GM23338 (cell line): ENCODE data around the gene ZBTB20. TPM values are rescaled to one million over a fixed set of nuclear protein-coding genes. Genes with fewer than 3 reads are reported as not detected.

Experiments used
- ATAC-seq: fragments of 200-7000 bp; cut with Tn5 transposase; 3 replicates; pipeline ENCODE4 v1.9.1; 2020
- DNase-seq: peaks from one replicate; pipeline ENCODE4 v3.0.0-alpha.2; 2015; ENCODE audit warnings: low spot score
- H2AFZ ChIP-seq: fragments of 200-600 bp; sonication (generic); 2 replicates; pipeline ENCODE4 v1.8.0; 2016; ENCODE audit warnings: antibody characterized with exemption, mild to moderate bottlenecking, moderate library complexity
- H3F3A ChIP-seq: fragments of 200-600 bp; sonication (generic); replicated peaks from 2 replicates; pipeline ENCODE4 v1.8.0; 2017; ENCODE audit warnings: antibody characterized with exemption, mixed run types, low read depth
- H3K27ac ChIP-seq: fragments of 200-600 bp; sonication (generic); 2 replicates; pipeline ENCODE4 v1.6.1; 2016; ENCODE audit warnings: low read depth
- H3K27me3 ChIP-seq: fragments of 200-600 bp; sonication (generic); 2 replicates; pipeline ENCODE4 v1.8.0; 2016; ENCODE audit warnings: mild to moderate bottlenecking, mixed run types, moderate library complexity; ENCODE audit not compliant: insufficient read depth
- H3K36me3 ChIP-seq: fragments of 200-600 bp; sonication (generic); 2 replicates; pipeline ENCODE4 v1.8.0; 2016; ENCODE audit warnings: mild to moderate bottlenecking; ENCODE audit not compliant: insufficient read depth
- H3K4me1 ChIP-seq: fragments of 200-600 bp; sonication (generic); 2 replicates; pipeline ENCODE4 v1.8.0; 2016; ENCODE audit warnings: mild to moderate bottlenecking, moderate library complexity; ENCODE audit not compliant: insufficient read depth
- H3K4me2 ChIP-seq: fragments of 200-600 bp; sonication (generic); 2 replicates; pipeline ENCODE4 v1.7.1; 2017; ENCODE audit warnings: mixed run types
- H3K4me3 ChIP-seq: fragments of 200-600 bp; sonication (generic); 2 replicates; pipeline ENCODE4 v1.6.1; 2016; ENCODE audit warnings: mixed run types
- H3K79me2 ChIP-seq: fragments of 200-600 bp; sonication (generic); replicated peaks from 2 replicates; pipeline ENCODE4 v1.8.0; 2017; ENCODE audit warnings: mild to moderate bottlenecking; ENCODE audit not compliant: insufficient read depth
- H3K9me2 ChIP-seq: fragments of 200-600 bp; sonication (generic); 2 replicates; pipeline ENCODE4 v1.8.0; 2017; ENCODE audit not compliant: insufficient read depth
- H4K20me1 ChIP-seq: fragments of 200-600 bp; sonication (generic); replicated peaks from 2 replicates; pipeline ENCODE4 v1.8.0; 2017; ENCODE audit warnings: mild to moderate bottlenecking; ENCODE audit not compliant: insufficient read depth
- H3K27ac Mint-ChIP-seq: 2 replicates; pipeline ENCODE4 v1.8.0; 2020; ENCODE audit warnings: inconsistent platforms, mild to moderate bottlenecking, moderate library complexity, mixed read lengths
- H3K27me3 Mint-ChIP-seq: 3 replicates; pipeline ENCODE4 v1.8.0; 2022; ENCODE audit warnings: low read depth, mild to moderate bottlenecking, moderate library complexity, mixed read lengths, inconsistent platforms; ENCODE audit not compliant: insufficient read depth, poor library complexity
- H3K36me3 Mint-ChIP-seq: 3 replicates; pipeline ENCODE4 v1.8.0; 2021; ENCODE audit warnings: low read depth, mild to moderate bottlenecking, inconsistent platforms, moderate library complexity, mixed read lengths
- H3K4me1 Mint-ChIP-seq: 3 replicates; pipeline ENCODE4 v1.8.0; 2020; ENCODE audit warnings: mild to moderate bottlenecking, inconsistent platforms, mixed read lengths
- H3K4me3 Mint-ChIP-seq: 3 replicates; pipeline ENCODE4 v1.8.0; 2021; ENCODE audit warnings: moderate library complexity, mild to moderate bottlenecking, inconsistent platforms, mixed read lengths
- H3K9me3 Mint-ChIP-seq: 3 replicates; pipeline ENCODE4 v1.8.0; 2020; ENCODE audit warnings: moderate library complexity, mild to moderate bottlenecking, inconsistent platforms, mixed read lengths
- CREB1 ChIP-seq: fragments of 250-450 bp; sonication (Bioruptor Pico); IDR thresholded peaks from 2 replicates; pipeline ENCODE4 v1.5.0; 2020; ENCODE audit warnings: low read depth, mild to moderate bottlenecking, moderate library complexity
- EZH2 ChIP-seq: fragments of 200-600 bp; sonication (generic); IDR thresholded peaks from one replicate; pipeline ENCODE4 v1.8.0; 2017; ENCODE audit warnings: antibody characterized with exemption, mild to moderate bottlenecking, low read depth; ENCODE audit not compliant: unreplicated experiment
- EZH2phosphoT487 ChIP-seq: fragments of 200-600 bp; sonication (generic); IDR thresholded peaks from one replicate; pipeline ENCODE4 v1.8.1; 2018; ENCODE audit warnings: antibody characterized with exemption; ENCODE audit not compliant: unreplicated experiment
- JUNB ChIP-seq: IDR thresholded peaks from one replicate; pipeline ENCODE4 v1.6.1; 2016; ENCODE audit warnings: antibody characterized with exemption; ENCODE audit not compliant: unreplicated experiment
- NANOG ChIP-seq: IDR thresholded peaks from 2 replicates; pipeline ENCODE4 v1.6.1; 2016; ENCODE audit warnings: antibody characterized with exemption, borderline replicate concordance
- POLR2AphosphoS5 ChIP-seq: IDR thresholded peaks from 2 replicates; pipeline ENCODE4 v1.6.1; 2016; ENCODE audit warnings: antibody characterized with exemption, low read depth
- STAT1 ChIP-seq: IDR thresholded peaks from one replicate; pipeline ENCODE4 v1.6.1; 2016; ENCODE audit warnings: antibody characterized with exemption; ENCODE audit not compliant: unreplicated experiment
- ZNF114 ChIP-seq: fragments of 250-450 bp; sonication (Bioruptor Pico); IDR thresholded peaks from 2 replicates; pipeline ENCODE4 v1.5.0; 2020; ENCODE audit warnings: mild to moderate bottlenecking, moderate library complexity
- ZNF331 ChIP-seq: fragments of 250-450 bp; sonication (Bioruptor Pico); IDR thresholded peaks from 2 replicates; pipeline ENCODE4 v1.5.0; 2020; ENCODE audit warnings: low read depth, mild to moderate bottlenecking, moderate library complexity
- polyA plus RNA-seq: library from polyadenylated mRNA; unstranded; fragments of >200 nt; fragmentation: Nextera tagmentation; extraction: Ambion mirVana; gene quantifications from 2 replicates; pipeline ENCODE4 v1.2.1, GENCODE V29; 2016
- total RNA-seq: library from RNA; depleted of rRNA; stranded (reverse); fragments of >200 nt; shearing (Covaris generic); gene quantifications from 2 replicates; pipeline ENCODE4 v1.2.3, GENCODE V29; 2014
- TF ChIP-seq, protein P1 (sequence below): IDR thresholded peaks from 2 replicates; pipeline ENCODE4 v1.6.1; 2016; ENCODE audit warnings: antibody characterized with exemption
- TF ChIP-seq, protein P2 (sequence below): IDR thresholded peaks from one replicate; pipeline ENCODE4 v1.6.1; 2018; ENCODE audit warnings: antibody characterized with exemption; ENCODE audit not compliant: unreplicated experiment
- TF ChIP-seq, protein P3 (sequence below), 2 experiments: fragments of 200-600 bp in 1 of 2; sonication (generic) in 1 of 2; conservative IDR thresholded peaks; 2 replicates each; pipeline versions ENCODE4 v1.5.1 to v1.6.1; 2016 to 2017; ENCODE audit warnings: antibody characterized with exemption in 2 of 2, low read depth in 2 of 2, mild to moderate bottlenecking in 2 of 2, moderate library complexity in 1 of 2
- TF ChIP-seq, protein P4 (sequence below): fragments of 250-450 bp; sonication (Bioruptor Pico); IDR thresholded peaks from 2 replicates; pipeline ENCODE4 v1.5.0; 2020; ENCODE audit warnings: mild to moderate bottlenecking, moderate library complexity

The ZBTB20 gene
- total and polyA plus RNA-seq, 2 experiments from 2014 or later, result 2.0 to 3.3 TPM

DNA sequence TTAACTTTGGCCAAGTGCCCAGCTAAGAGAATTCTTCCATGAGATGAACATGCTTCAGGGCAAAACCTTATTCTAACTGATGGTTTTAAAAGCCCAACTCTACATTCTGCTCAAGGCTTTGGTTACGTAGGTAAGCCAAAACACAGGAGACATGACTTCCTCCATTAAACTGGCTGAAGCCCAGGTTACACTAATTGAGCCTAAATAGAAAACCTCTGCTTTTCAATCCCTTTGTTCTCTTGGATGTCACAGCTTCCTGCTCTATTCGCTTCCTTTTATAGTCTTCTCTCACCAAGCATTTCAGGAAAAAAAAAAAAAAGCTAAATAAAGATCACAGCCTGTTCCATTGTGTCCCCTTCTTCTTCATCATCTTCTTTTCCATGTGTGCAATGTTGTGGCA is 432.9 kb downstream of the ZBTB20 start:
- Histone ChIP-seq H3K4me1 (peaks cover 9% of the 10 kb centered on the region; the same call in 1 of the 2 replicates), H3K27ac (no peak overlapping the region), H3K4me3 (no peak overlapping the region), H3K27me3 (no peaks in the 10 kb centered on the region), H2AFZ (no peak overlapping the region), H4K20me1 (no peaks in the 10 kb centered on the region), H3K79me2 (no peaks in the 10 kb centered on the region), H3K36me3 (no peaks in the 10 kb centered on the region), H3F3A (no peaks in the 10 kb centered on the region), H3K9me2 (no peaks in the 10 kb centered on the region), H3K4me2 (no peak overlapping the region)
- TF ChIP-seq, protein P1, sequence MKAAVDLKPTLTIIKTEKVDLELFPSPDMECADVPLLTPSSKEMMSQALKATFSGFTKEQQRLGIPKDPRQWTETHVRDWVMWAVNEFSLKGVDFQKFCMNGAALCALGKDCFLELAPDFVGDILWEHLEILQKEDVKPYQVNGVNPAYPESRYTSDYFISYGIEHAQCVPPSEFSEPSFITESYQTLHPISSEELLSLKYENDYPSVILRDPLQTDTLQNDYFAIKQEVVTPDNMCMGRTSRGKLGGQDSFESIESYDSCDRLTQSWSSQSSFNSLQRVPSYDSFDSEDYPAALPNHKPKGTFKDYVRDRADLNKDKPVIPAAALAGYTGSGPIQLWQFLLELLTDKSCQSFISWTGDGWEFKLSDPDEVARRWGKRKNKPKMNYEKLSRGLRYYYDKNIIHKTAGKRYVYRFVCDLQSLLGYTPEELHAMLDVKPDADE, result no peak
- no peak for TF ChIP-seq ZNF114 (CRISPR knock-in tag)
- no peak for TF ChIP-seq JUNB
- TF ChIP-seq, protein P2, sequence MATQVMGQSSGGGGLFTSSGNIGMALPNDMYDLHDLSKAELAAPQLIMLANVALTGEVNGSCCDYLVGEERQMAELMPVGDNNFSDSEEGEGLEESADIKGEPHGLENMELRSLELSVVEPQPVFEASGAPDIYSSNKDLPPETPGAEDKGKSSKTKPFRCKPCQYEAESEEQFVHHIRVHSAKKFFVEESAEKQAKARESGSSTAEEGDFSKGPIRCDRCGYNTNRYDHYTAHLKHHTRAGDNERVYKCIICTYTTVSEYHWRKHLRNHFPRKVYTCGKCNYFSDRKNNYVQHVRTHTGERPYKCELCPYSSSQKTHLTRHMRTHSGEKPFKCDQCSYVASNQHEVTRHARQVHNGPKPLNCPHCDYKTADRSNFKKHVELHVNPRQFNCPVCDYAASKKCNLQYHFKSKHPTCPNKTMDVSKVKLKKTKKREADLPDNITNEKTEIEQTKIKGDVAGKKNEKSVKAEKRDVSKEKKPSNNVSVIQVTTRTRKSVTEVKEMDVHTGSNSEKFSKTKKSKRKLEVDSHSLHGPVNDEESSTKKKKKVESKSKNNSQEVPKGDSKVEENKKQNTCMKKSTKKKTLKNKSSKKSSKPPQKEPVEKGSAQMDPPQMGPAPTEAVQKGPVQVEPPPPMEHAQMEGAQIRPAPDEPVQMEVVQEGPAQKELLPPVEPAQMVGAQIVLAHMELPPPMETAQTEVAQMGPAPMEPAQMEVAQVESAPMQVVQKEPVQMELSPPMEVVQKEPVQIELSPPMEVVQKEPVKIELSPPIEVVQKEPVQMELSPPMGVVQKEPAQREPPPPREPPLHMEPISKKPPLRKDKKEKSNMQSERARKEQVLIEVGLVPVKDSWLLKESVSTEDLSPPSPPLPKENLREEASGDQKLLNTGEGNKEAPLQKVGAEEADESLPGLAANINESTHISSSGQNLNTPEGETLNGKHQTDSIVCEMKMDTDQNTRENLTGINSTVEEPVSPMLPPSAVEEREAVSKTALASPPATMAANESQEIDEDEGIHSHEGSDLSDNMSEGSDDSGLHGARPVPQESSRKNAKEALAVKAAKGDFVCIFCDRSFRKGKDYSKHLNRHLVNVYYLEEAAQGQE, result no peak
- no peak for TF ChIP-seq EZH2
- no peak for TF ChIP-seq STAT1
- TF ChIP-seq, protein P3, sequence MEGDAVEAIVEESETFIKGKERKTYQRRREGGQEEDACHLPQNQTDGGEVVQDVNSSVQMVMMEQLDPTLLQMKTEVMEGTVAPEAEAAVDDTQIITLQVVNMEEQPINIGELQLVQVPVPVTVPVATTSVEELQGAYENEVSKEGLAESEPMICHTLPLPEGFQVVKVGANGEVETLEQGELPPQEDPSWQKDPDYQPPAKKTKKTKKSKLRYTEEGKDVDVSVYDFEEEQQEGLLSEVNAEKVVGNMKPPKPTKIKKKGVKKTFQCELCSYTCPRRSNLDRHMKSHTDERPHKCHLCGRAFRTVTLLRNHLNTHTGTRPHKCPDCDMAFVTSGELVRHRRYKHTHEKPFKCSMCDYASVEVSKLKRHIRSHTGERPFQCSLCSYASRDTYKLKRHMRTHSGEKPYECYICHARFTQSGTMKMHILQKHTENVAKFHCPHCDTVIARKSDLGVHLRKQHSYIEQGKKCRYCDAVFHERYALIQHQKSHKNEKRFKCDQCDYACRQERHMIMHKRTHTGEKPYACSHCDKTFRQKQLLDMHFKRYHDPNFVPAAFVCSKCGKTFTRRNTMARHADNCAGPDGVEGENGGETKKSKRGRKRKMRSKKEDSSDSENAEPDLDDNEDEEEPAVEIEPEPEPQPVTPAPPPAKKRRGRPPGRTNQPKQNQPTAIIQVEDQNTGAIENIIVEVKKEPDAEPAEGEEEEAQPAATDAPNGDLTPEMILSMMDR (conservative IDR thresholded peaks at IDR 0.05; ENCODE audit: low read depth in 2 of 2), result no peak
- no peak for TF ChIP-seq CREB1 (CRISPR knock-in tag)
- TF ChIP-seq EZH2phosphoT487, result no peak
- no peak for TF ChIP-seq ZNF331 (CRISPR knock-in tag)
- TF ChIP-seq, protein P4, sequence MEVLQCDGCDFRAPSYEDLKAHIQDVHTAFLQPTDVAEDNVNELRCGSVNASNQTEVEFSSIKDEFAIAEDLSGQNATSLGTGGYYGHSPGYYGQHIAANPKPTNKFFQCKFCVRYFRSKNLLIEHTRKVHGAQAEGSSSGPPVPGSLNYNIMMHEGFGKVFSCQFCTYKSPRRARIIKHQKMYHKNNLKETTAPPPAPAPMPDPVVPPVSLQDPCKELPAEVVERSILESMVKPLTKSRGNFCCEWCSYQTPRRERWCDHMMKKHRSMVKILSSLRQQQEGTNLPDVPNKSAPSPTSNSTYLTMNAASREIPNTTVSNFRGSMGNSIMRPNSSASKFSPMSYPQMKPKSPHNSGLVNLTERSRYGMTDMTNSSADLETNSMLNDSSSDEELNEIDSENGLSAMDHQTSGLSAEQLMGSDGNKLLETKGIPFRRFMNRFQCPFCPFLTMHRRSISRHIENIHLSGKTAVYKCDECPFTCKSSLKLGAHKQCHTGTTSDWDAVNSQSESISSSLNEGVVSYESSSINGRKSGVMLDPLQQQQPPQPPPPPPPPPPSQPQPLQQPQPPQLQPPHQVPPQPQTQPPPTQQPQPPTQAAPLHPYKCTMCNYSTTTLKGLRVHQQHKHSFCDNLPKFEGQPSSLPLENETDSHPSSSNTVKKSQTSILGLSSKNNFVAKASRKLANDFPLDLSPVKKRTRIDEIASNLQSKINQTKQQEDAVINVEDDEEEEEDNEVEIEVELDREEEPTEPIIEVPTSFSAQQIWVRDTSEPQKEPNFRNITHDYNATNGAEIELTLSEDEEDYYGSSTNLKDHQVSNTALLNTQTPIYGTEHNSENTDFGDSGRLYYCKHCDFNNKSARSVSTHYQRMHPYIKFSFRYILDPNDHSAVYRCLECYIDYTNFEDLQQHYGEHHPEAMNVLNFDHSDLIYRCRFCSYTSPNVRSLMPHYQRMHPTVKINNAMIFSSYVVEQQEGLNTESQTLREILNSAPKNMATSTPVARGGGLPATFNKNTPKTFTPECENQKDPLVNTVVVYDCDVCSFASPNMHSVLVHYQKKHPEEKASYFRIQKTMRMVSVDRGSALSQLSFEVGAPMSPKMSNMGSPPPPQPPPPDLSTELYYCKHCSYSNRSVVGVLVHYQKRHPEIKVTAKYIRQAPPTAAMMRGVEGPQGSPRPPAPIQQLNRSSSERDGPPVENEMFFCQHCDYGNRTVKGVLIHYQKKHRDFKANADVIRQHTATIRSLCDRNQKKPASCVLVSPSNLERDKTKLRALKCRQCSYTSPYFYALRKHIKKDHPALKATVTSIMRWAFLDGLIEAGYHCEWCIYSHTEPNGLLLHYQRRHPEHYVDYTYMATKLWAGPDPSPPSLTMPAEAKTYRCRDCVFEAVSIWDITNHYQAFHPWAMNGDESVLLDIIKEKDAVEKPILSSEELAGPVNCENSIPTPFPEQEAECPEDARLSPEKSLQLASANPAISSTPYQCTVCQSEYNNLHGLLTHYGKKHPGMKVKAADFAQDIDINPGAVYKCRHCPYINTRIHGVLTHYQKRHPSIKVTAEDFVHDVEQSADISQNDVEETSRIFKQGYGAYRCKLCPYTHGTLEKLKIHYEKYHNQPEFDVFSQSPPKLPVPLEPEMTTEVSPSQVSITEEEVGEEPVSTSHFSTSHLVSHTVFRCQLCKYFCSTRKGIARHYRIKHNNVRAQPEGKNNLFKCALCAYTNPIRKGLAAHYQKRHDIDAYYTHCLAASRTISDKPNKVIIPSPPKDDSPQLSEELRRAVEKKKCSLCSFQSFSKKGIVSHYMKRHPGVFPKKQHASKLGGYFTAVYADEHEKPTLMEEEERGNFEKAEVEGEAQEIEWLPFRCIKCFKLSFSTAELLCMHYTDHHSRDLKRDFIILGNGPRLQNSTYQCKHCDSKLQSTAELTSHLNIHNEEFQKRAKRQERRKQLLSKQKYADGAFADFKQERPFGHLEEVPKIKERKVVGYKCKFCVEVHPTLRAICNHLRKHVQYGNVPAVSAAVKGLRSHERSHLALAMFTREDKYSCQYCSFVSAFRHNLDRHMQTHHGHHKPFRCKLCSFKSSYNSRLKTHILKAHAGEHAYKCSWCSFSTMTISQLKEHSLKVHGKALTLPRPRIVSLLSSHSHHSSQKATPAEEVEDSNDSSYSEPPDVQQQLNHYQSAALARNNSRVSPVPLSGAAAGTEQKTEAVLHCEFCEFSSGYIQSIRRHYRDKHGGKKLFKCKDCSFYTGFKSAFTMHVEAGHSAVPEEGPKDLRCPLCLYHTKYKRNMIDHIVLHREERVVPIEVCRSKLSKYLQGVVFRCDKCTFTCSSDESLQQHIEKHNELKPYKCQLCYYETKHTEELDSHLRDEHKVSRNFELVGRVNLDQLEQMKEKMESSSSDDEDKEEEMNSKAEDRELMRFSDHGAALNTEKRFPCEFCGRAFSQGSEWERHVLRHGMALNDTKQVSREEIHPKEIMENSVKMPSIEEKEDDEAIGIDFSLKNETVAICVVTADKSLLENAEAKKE, result no peak
- TF ChIP-seq NANOG, result no peak
- TF ChIP-seq POLR2AphosphoS5, result no peak
- H3K36me3 Mint-ChIP-seq, result no peaks in the 10 kb centered on the region
- H3K9me3 Mint-ChIP-seq, result no peaks in the 10 kb centered on the region
- H3K4me1 Mint-ChIP-seq, result peaks cover 18% of the 10 kb centered on the region
- ATAC-seq (peak; percentile 50), DNase-seq (peak; percentile 36)
- H3K27me3 Mint-ChIP-seq, result no peaks in the 10 kb centered on the region
- no peak overlapping the region for H3K4me3 Mint-ChIP-seq
- H3K27ac Mint-ChIP-seq, result peak overlapping the region; percentile 54; the same call in 1 of the 2 replicates
